Activated CD8-positive, alpha-beta T cell treated with anti-CD3 and anti-CD28 coated beads, Interleukin-2, amount 10 ng/mL, durations not matched to agents 7 days and 5 days (primary cell): Measurements from ENCODE around the gene PTCD2. TPM values are rescaled to one million over a fixed set of nuclear protein-coding genes. Genes with fewer than 3 reads are reported as not detected.
A peak's percentile ranks its signal among the peaks of the same experiment; 100 is the strongest.
"Not testable (repeated sequence)": the region's sequence is repeated elsewhere in the genome, so short reads cannot be mapped to it uniquely, and the experiment has no call there.

ENCODE experiments used
- ATAC-seq: fragments of 150-1000 bp; cut with Tn5 transposase; one replicate; pipeline ENCODE4 v1.10.0; 2021; ENCODE audit warnings: moderate library complexity
- CTCF ChIA-PET: fragments of 350-600 bp; sonication (Branson Sonifier 250); formaldehyde crosslinking; loops from one replicate; lab custom pipeline; 2021; ENCODE audit warnings: antibody characterized with exemption; lab: Charles Lee
- POLR2A ChIA-PET: fragments of 350-600 bp; sonication (Branson Sonifier 250); formaldehyde crosslinking; loops from one replicate; lab custom pipeline; 2021; ENCODE audit warnings: antibody characterized with exemption; lab: Charles Lee
- DNase-seq: peaks from one replicate; pipeline ENCODE4 v3.0.0-alpha.2; 2020
- H3K27ac Mint-ChIP-seq: one replicate; pipeline ENCODE4 v1.8.0; 2021; ENCODE audit warnings: mild to moderate bottlenecking, mixed read lengths
- H3K27me3 Mint-ChIP-seq: one replicate; pipeline ENCODE4 v1.8.0; 2021; ENCODE audit warnings: low read depth, mixed read lengths
- H3K36me3 Mint-ChIP-seq: one replicate; pipeline ENCODE4 v1.8.0; 2021; ENCODE audit warnings: low read depth, mixed read lengths
- H3K4me1 Mint-ChIP-seq: one replicate; pipeline ENCODE4 v1.8.0; 2021; ENCODE audit warnings: low read depth, mixed read lengths
- H3K4me3 Mint-ChIP-seq: one replicate; pipeline ENCODE4 v1.8.0; 2021; ENCODE audit warnings: mild to moderate bottlenecking, mixed read lengths
- H3K9me3 Mint-ChIP-seq: one replicate; pipeline ENCODE4 v1.8.0; 2022; ENCODE audit warnings: mixed read lengths; ENCODE audit not compliant: insufficient read depth
- total RNA-seq, 2 experiments: library from RNA; stranded (reverse); gene quantifications; one replicate each; pipeline ENCODE4 v1.2.3, GENCODE V29; 2021

Gene PTCD2
- total RNA-seq, 2 experiments from 2014 or later = 8.4 to 9.5 TPM

- Mint-ChIP-seq H3K9me3 (no peaks in the 10 kb centered on the region), H3K27ac (no peak overlapping the region), H3K4me1 (peaks cover 33% of the 10 kb centered on the region), H3K36me3 (peaks cover 34% of the 10 kb centered on the region), H3K4me3 (no peak overlapping the region), H3K27me3 (no peaks in the 10 kb centered on the region)
- ChIA-PET CTCF (interaction anchor here (1.3 kb wide), 1 partner anchor 45 kb away, joined by 3 read pairs; no protein-coding TSS in a partner anchor), POLR2A (interaction anchor here (0.6 kb wide), 1 partner anchor 269 kb away, joined by 3 read pairs; no protein-coding TSS in a partner anchor)
- ATAC-seq (no peak), DNase-seq (no peak)
Measured at GRCh38 chr5:72314571-72315172, 5.5 kb upstream of the PTCD2 start.

GRCh38 chr5:72319435-72319975, 668 bp upstream of the PTCD2 start:
- peak overlapping the region; percentile 88 for H3K4me3 Mint-ChIP-seq
- ATAC-seq (peak; percentile 1), DNase-seq (peak; percentile 33)
- H3K27ac Mint-ChIP-seq = peak overlapping the region; percentile 90
- not testable (repeated sequence) for H3K27me3 Mint-ChIP-seq, H3K9me3 Mint-ChIP-seq
- H3K36me3 Mint-ChIP-seq = peaks cover 24% of the 10 kb centered on the region
- H3K4me1 Mint-ChIP-seq = peaks cover 49% of the 10 kb centered on the region
- ChIA-PET POLR2A (interaction anchor here (0.6 to 3.8 kb wide), 11 partner anchors 11 to 1181 kb away, joined by 3 to 48 read pairs (median 3); partner anchors contain the start of genes MCCC2 and ZNF366), CTCF (interaction anchor here (0.9 to 5.1 kb wide), 3 partner anchors 11 to 537 kb away, joined by 3 to 39 read pairs (median 4); no protein-coding TSS in a partner anchor)

DNA sequence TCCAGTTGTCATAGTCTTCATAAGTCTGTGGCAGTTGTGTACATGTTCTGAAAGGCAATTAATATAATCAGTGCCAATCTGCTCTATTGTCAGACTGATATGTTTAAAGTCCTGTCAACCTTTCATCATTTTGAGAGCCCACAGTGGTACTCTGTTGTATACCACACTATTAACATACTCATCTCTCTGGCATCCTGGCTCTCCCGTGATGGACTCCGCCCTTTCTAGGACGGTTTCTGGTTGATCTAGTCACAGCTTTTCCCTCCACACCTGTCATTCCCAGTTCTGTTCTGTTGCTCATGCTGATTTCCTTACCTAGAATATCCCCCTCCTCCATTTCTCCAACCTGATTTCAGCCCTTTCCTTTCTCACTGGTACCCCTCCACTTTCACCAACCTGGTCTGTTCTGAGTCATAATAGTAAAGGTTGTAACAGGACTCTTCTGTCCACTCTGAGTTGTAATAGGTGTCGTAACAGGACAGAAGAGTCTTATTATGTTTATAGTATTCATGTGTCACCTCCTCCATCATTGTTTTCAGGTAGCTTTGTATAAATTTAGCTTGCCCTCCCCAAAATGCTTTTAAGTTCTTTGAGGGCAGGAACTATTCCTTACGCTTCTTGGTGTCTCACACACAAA, 4.1 kb downstream of the PTCD2 start:
- ChIA-PET POLR2A (no interaction called here), CTCF (interaction anchor here (1.3 kb wide), 1 partner anchor 15 kb away, joined by 6 read pairs; no protein-coding TSS in a partner anchor)
- Mint-ChIP-seq H3K27me3 (no peaks in the 10 kb centered on the region), H3K4me1 (peaks cover 18% of the 10 kb centered on the region), H3K4me3 (no peak overlapping the region), H3K9me3 (no peaks in the 10 kb centered on the region), H3K27ac (no peak overlapping the region), H3K36me3 (peaks cover 35% of the 10 kb centered on the region)
- no peak for DNase-seq
- no peak for ATAC-seq

- no peaks in the 10 kb centered on the region for H3K9me3 Mint-ChIP-seq
- no peaks in the 10 kb centered on the region for H3K27me3 Mint-ChIP-seq
- no peak for DNase-seq
- ChIA-PET CTCF (no interaction called here), POLR2A (no interaction called here)
- no peak overlapping the region for H3K4me3 Mint-ChIP-seq
- peaks cover 42% of the 10 kb centered on the region for H3K36me3 Mint-ChIP-seq
- H3K4me1 Mint-ChIP-seq = peaks cover 14% of the 10 kb centered on the region
- no peak for ATAC-seq
- H3K27ac Mint-ChIP-seq = no peak overlapping the region
Measured at GRCh38 chr5:72325566-72326305, 5.6 kb downstream of the PTCD2 start.

DNA sequence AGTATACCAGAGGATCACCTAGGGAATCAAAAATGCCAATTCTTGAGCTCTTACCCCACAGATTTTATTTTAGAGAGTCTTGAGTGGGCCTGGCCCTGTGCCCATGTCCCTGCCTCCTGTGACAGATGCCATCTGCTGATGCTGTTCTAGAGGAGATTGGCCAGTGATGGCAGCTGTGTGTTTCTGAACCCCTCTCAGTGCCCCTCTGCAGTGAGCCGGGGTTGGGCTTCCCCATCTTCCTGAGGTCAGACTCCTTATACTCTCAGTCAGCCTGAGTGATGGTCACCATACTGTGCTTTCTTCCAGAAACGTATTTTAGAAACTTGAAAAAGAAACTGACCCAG, 6.1 kb downstream of the PTCD2 start:
- H3K27me3 Mint-ChIP-seq = no peaks in the 10 kb centered on the region
- ChIA-PET POLR2A (no interaction called here), CTCF (no interaction called here)
- peaks cover 47% of the 10 kb centered on the region for H3K36me3 Mint-ChIP-seq
- no peak for ATAC-seq
- no peak for DNase-seq
- no peak overlapping the region for H3K27ac Mint-ChIP-seq
- H3K9me3 Mint-ChIP-seq = no peaks in the 10 kb centered on the region
- H3K4me3 Mint-ChIP-seq = no peak overlapping the region
- H3K4me1 Mint-ChIP-seq = peaks cover 10% of the 10 kb centered on the region

- ChIA-PET POLR2A (no interaction called here), CTCF (no interaction called here)
- Mint-ChIP-seq H3K36me3 (peaks cover 51% of the 10 kb centered on the region), H3K9me3 (no peaks in the 10 kb centered on the region), H3K4me3 (no peak overlapping the region), H3K4me1 (peaks cover 2% of the 10 kb centered on the region), H3K27ac (peak overlapping the region; percentile 22), H3K27me3 (no peaks in the 10 kb centered on the region)
- ATAC-seq (no peak), DNase-seq (no peak)
Measured at GRCh38 chr5:72328172-72328571, 8.0 kb downstream of the PTCD2 start.

DNA sequence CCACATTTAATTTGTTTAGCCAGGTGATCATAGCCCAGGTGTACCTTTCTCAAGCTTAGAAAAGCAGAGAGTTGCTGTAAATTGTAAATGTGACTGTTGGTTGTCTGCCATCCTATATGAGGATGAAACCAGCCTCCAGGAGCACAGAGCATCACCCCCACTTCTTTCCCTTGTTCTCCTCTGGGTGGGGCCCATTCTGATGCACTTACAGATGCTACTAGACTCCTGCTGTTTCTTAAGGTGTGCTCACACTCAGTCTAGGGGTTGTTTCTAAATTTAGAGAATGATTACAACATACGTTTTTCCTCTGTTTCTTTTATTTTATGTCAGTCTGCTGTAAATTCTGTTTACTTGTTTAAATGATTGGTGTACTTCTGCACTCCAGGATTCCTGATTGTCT, 10.5 kb downstream of the PTCD2 start:
- ATAC-seq (no peak), DNase-seq (no peak)
- ChIA-PET POLR2A (no interaction called here), CTCF (no interaction called here)
- H3K36me3 Mint-ChIP-seq = peaks cover 46% of the 10 kb centered on the region
- no peaks in the 10 kb centered on the region for H3K27me3 Mint-ChIP-seq
- H3K4me1 Mint-ChIP-seq = no peaks in the 10 kb centered on the region
- no peak overlapping the region for H3K27ac Mint-ChIP-seq
- H3K9me3 Mint-ChIP-seq = no peaks in the 10 kb centered on the region
- no peak overlapping the region for H3K4me3 Mint-ChIP-seq

DNA sequence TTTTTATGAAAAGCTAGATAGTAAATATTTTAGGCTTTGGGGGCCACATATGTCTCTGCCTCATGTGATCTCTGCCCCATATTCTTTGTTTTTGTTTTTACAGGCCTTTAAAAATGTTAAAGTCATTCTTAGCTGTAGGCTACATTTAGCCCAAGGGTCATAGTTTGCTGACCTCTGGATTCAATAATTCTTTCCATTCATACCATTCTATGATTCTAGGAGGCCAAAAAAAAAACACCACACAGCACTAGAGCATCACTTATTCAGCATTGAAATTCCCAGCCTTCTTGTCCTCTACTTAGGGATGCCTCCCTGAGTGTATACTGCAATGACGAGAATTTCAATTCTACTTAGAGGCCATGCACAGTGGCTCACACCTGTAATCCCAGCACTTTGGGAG, 17.0 kb downstream of the PTCD2 start:
- H3K4me1 Mint-ChIP-seq = no peaks in the 10 kb centered on the region
- DNase-seq (no peak), ATAC-seq (no peak)
- POLR2A ChIA-PET = no interaction called here
- H3K4me3 Mint-ChIP-seq = no peak overlapping the region
- H3K36me3 Mint-ChIP-seq = peaks cover 32% of the 10 kb centered on the region
- H3K9me3 Mint-ChIP-seq = no peaks in the 10 kb centered on the region
- CTCF ChIA-PET = no interaction called here
- H3K27ac Mint-ChIP-seq = no peak overlapping the region
- H3K27me3 Mint-ChIP-seq = no peaks in the 10 kb centered on the region

GRCh38 chr5:72338689-72339209, 18.6 kb downstream of the PTCD2 start:
- Mint-ChIP-seq H3K9me3 (no peaks in the 10 kb centered on the region), H3K27me3 (no peaks in the 10 kb centered on the region), H3K4me3 (no peak overlapping the region), H3K4me1 (no peaks in the 10 kb centered on the region), H3K27ac (no peak overlapping the region), H3K36me3 (peaks cover 35% of the 10 kb centered on the region)
- no peak for DNase-seq
- no peak for ATAC-seq
- CTCF ChIA-PET = interaction anchor here (1.2 kb wide), 1 partner anchor 27 kb away, joined by 3 read pairs; no protein-coding TSS in a partner anchor
- POLR2A ChIA-PET = interaction anchor here (1.2 kb wide), 1 partner anchor 19 kb away, joined by 4 read pairs; the partner anchor contains the start of genes MRPS27 and PTCD2

DNA sequence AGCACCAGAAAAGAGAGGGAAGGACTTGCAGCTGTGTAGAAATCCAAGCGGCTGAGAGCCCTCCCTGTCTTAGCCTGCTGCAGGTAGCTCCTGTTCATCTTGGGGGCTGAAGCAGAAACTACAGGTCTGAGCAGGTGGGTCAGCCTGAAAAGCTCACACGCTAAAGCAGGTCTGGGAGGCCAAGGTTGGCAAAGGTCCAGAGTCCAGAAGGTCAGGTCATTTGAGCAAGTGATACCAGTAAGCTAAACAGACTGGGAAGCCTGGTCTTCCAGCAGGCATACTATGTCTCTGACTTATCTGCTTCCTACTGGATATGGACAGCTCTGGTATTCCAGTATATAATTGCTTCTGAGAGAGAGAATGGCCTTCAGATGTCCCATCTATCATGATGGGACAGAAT, 26.2 kb downstream of the PTCD2 start:
- Mint-ChIP-seq H3K4me3 (no peak overlapping the region), H3K9me3 (no peaks in the 10 kb centered on the region), H3K4me1 (peaks cover 7% of the 10 kb centered on the region), H3K36me3 (peaks cover 25% of the 10 kb centered on the region), H3K27ac (no peak overlapping the region), H3K27me3 (no peaks in the 10 kb centered on the region)
- CTCF ChIA-PET = no interaction called here
- ATAC-seq (no peak), DNase-seq (no peak)
- POLR2A ChIA-PET = no interaction called here

GRCh38 chr5:72347801-72348308, 27.7 kb downstream of the PTCD2 start:
- ATAC-seq (no peak), DNase-seq (no peak)
- CTCF ChIA-PET = no interaction called here
- H3K36me3 Mint-ChIP-seq = peaks cover 25% of the 10 kb centered on the region
- H3K27ac Mint-ChIP-seq = no peak overlapping the region
- POLR2A ChIA-PET = interaction anchor here (0.7 kb wide), 1 partner anchor 28 kb away, joined by 3 read pairs; the partner anchor contains the start of genes MRPS27 and PTCD2
- H3K4me3 Mint-ChIP-seq = no peak overlapping the region
- H3K9me3 Mint-ChIP-seq = no peaks in the 10 kb centered on the region
- H3K27me3 Mint-ChIP-seq = no peaks in the 10 kb centered on the region
- peaks cover 7% of the 10 kb centered on the region for H3K4me1 Mint-ChIP-seq
